ENCODE data around the gene PPP1R15A.

DNA sequence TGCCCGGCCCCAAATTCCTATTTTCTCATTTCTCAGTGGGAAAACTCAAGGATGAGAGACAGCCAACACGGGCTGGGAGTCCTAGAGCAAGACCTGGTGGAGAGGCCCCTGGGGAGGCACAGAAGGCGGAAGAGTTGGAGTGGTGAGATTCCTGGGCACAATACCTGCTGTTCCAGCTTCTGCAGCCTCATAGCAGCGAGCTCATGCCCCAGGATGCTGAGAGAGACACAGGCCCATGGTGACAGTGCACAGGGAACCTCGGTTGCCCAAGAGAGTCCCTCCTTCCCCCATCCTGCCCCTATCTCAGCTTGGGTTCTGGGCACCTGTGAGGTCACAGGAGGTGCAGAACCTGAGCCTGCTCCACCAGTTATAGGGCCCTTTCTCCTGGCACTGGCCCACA lies 25.0 kb downstream of the PPP1R15A start:
- TF ChIP-seq, protein P1, sequence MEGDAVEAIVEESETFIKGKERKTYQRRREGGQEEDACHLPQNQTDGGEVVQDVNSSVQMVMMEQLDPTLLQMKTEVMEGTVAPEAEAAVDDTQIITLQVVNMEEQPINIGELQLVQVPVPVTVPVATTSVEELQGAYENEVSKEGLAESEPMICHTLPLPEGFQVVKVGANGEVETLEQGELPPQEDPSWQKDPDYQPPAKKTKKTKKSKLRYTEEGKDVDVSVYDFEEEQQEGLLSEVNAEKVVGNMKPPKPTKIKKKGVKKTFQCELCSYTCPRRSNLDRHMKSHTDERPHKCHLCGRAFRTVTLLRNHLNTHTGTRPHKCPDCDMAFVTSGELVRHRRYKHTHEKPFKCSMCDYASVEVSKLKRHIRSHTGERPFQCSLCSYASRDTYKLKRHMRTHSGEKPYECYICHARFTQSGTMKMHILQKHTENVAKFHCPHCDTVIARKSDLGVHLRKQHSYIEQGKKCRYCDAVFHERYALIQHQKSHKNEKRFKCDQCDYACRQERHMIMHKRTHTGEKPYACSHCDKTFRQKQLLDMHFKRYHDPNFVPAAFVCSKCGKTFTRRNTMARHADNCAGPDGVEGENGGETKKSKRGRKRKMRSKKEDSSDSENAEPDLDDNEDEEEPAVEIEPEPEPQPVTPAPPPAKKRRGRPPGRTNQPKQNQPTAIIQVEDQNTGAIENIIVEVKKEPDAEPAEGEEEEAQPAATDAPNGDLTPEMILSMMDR (IDR thresholded peaks at IDR 0.05), result no peak
- TF ChIP-seq POLR2A (IDR thresholded peaks at IDR 0.05) (no peak), POLR2AphosphoS5 (IDR thresholded peaks at IDR 0.05; ENCODE audit: insufficient read depth in 1 of 2, low read depth in 1 of 2) (no peak)
